Upper lobe of left lung (tissue), 6 donors: Measurements from ENCODE around the gene OR5D16. TPM values are rescaled to one million over a fixed set of nuclear protein-coding genes. Genes with fewer than 3 reads are reported as not detected.
"Not testable (repeated sequence)": the region's sequence is repeated elsewhere in the genome, so short reads cannot be mapped to it uniquely, and the experiment has no call there.

ENCODE experiments used
- ATAC-seq, 2 donors: fragments of 200-7000 bp; cut with Tn5 transposase; one replicate each; pipeline ENCODE4 v1.9.1; 2022; ENCODE audit warnings: mild to moderate bottlenecking in 2 of 2, moderate library complexity in 2 of 2; ENCODE audit not compliant: low FRiP score in 2 of 2
- DNase-seq, 2 donors: peaks; one replicate each; pipeline ENCODE4 v3.0.0-alpha.2; 2019 to 2020
- H3K27ac ChIP-seq, 4 donors: fragments of 200-600 bp; sonication (generic); one replicate each; pipeline ENCODE4 v1.5.1; 2016 to 2019
- H3K27me3 ChIP-seq, 4 donors: fragments of 200-600 bp; sonication (generic); one replicate each; pipeline ENCODE4 v1.5.1; 2017 to 2019
- H3K36me3 ChIP-seq, 4 donors: fragments of 200-600 bp; sonication (generic); one replicate each; pipeline ENCODE4 v1.5.1; 2016 to 2019
- H3K4me1 ChIP-seq, 4 donors: fragments of 200-600 bp; sonication (generic); one replicate each; pipeline ENCODE4 v1.5.1; 2018 to 2019
- H3K4me3 ChIP-seq, 4 donors: fragments of 200-600 bp; sonication (generic); one replicate each; pipeline ENCODE4 v1.5.1; 2017 to 2019; ENCODE audit warnings: mild to moderate bottlenecking in 2 of 4, moderate library complexity in 1 of 4
- H3K9me3 ChIP-seq, 4 donors: fragments of 200-600 bp; sonication (generic); one replicate each; pipeline ENCODE4 v1.5.1; 2018 to 2019
- CTCF ChIP-seq, 6 experiments: fragments of 450-650 bp in 4 of 6; fragments of 200-600 bp in 2 of 6; sonication (generic) in 2 of 6; IDR thresholded peaks; one replicate each; pipeline ENCODE4 v1.5.1; 2016 to 2019; ENCODE audit warnings: antibody characterized with exemption in 6 of 6
- EP300 ChIP-seq, 4 donors: sonication (generic); formaldehyde crosslinking; IDR thresholded peaks; one replicate each; pipeline ENCODE4 v1.5.1; 2017; ENCODE audit warnings: antibody characterized with exemption in 4 of 4, control low read depth in 2 of 4
- POLR2A ChIP-seq, 4 donors: fragments of 450-650 bp; IDR thresholded peaks; one replicate each; pipeline ENCODE4 v1.5.1; 2016 to 2017; ENCODE audit warnings: antibody characterized with exemption in 4 of 4, mild to moderate bottlenecking in 2 of 4
- POLR2AphosphoS5 ChIP-seq, 2 donors: sonication (generic); formaldehyde crosslinking; IDR thresholded peaks; one replicate each; pipeline ENCODE4 v1.5.1; 2017; ENCODE audit warnings: antibody characterized with exemption in 2 of 2
- WGBS, 2 donors: methylation state at CpG; one replicate each; pipeline ENCODE4 v1.1.5; 2017 to 2018; 5-methylcytosine and 5-hydroxymethylcytosine counted together
- small RNA-seq, 4 donors: library from RNA; depleted of rRNA; stranded (forward); fragments of <200 nt; gene quantifications; one replicate each; pipeline ENCODE3, GENCODE V24; 2016
- total RNA-seq, 6 donors: library from RNA; depleted of rRNA in 4 of 6; stranded (reverse); fragments of >200 nt in 4 of 6; gene quantifications; one replicate each; pipeline versions ENCODE4 v1.1.0 to v1.2.1, GENCODE V29; 2016 to 2021
- donor health status: DM: no; HTN: no; CAD: no; lungs with moderate emphysema.
- donor health status: DM: no; HTN: yes; CAD: no; lungs with severe emphysema.

The OR5D16 gene
- total RNA-seq, 6 donors from 2014 or later: not detected

DNA sequence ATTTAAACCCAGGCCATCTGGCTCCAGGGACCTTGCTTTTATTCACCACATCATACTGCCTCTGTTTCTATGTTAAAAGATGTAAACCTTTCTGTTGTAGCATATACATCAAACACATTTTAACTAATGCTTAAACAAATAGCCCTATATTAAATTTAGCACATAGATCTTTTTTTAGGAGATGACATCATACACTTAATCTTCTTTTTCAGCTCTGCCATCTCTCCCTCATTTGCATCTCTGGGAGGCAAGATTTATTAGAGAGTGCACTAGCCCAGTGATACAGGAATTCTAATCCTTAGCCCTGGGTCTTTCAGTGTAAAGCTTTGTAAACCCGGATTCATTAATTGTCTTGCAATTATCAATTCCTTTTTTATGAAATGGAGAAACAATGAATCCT is 13.6 kb downstream of the OR5D16 start:
- 93 to 97% methylated on average over 1 of the region's 1 CpG for WGBS, 2 donors
- TF ChIP-seq POLR2A (IDR thresholded peaks at IDR 0.05) (no peak), POLR2AphosphoS5 (IDR thresholded peaks at IDR 0.05) (no peak), CTCF (IDR thresholded peaks at IDR 0.05) (no peak), EP300 (IDR thresholded peaks at IDR 0.05) (no peak)

GRCh38 chr11:55854704-55855103 is 16.2 kb downstream of the OR5D16 start:
- Histone ChIP-seq H3K27ac (no peak overlapping the region), H3K4me3 (no peak overlapping the region), H3K36me3 (no peaks in the 10 kb centered on the region), H3K27me3 (no peaks in the 10 kb centered on the region), H3K4me1 (no peaks in the 10 kb centered on the region), H3K9me3 (no peaks in the 10 kb centered on the region)
- TF ChIP-seq EP300 (IDR thresholded peaks at IDR 0.05) (no peak), POLR2AphosphoS5 (IDR thresholded peaks at IDR 0.05) (no peak), POLR2A (IDR thresholded peaks at IDR 0.05) (no peak), CTCF (IDR thresholded peaks at IDR 0.05) (no peak)
- ATAC-seq (no peak), DNase-seq (no peak)
- whole genome bisulfite sequencing, 2 donors: 4 to 11% methylated on average over 1 of the region's 1 CpG

More for the DNA sequence above, 13.6 kb downstream of the OR5D16 start:
- DNase-seq (no peak), ATAC-seq (no peak)
- Histone ChIP-seq H3K9me3 (no peaks in the 10 kb centered on the region), H3K36me3 (no peaks in the 10 kb centered on the region), H3K27ac (no peak overlapping the region), H3K4me1 (no peaks in the 10 kb centered on the region), H3K4me3 (no peak overlapping the region), H3K27me3 (no peaks in the 10 kb centered on the region)

DNA sequence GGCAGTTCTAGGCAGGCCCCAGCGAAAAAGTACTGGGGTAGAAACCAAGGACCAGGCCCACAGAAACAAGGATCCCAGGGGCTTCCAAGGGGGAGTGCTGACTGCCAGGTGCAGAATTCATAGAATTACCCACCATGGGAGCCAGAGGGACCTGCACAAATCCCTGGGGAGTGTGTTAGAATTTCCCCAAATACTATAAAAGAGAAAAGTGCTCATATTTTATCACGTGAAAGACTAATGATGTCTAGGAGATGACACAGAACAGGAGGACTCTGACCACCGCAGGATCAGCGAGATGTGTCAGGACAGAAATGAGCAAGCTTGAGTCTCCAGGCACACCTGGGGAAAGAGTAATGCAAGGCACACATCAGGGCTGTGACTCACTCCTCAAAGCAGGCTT is 28.8 kb downstream of the OR5D16 start:
- H3K4me1 ChIP-seq, H3K4me3 ChIP-seq, H3K36me3 ChIP-seq, ATAC-seq, DNase-seq, H3K27ac ChIP-seq, H3K27me3 ChIP-seq, H3K9me3 ChIP-seq: not testable (repeated sequence)
- 86 to 92% methylated on average over 3 to 4 of the region's 4 CpGs for WGBS, 2 donors

DNA sequence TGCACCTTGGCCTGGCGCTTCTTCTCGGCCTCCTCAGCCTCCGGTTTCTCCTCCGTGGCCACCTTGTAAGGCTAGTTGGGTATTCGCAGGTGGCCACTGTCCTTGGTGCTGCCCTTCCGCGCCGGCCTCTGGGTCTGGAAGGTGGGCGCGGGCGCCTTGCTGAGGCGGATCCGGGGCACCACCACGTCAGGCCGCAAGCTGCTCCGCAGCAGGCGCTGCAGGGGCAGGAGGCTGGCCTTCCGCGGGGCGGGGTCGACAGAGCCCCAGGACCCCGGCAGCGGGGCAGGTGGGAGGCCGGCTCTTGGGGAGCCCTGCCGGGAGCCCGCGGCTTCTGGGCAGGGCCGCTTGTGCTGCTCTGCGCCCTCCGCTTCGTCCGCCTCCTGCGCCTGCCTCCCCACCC is 34.2 kb downstream of the OR5D16 start:
- DNase-seq: peak in 1 of 2 donors; percentile 72
- WGBS, 2 donors: 22 to 72% methylated on average over 6 to 24 of the region's 33 CpGs
- ATAC-seq, H3K36me3 ChIP-seq, H3K27ac ChIP-seq, H3K27me3 ChIP-seq, H3K4me3 ChIP-seq, H3K9me3 ChIP-seq, H3K4me1 ChIP-seq: not testable (repeated sequence)

DNA sequence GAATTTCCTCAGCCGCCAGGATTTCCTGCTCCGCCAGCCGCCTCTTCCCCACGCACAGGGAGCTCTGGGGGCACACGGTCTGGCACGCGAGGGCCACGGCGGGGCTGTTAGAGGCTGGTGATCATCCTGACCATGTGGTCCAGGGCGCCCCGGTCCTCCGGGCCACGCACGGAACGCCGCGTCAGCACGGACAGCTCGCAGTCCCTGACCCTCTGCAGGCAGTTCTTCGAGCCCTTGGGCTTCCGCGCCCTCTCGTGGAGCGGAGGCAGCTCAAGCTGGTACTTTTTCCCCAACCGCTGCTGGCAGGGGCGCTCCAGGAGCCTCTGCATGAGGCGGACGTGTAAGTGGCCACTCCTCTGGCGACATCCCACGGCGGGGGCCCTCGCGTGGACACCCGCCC is 34.6 kb downstream of the OR5D16 start:
- not testable (repeated sequence) for ATAC-seq, H3K36me3 ChIP-seq, H3K27me3 ChIP-seq, H3K4me1 ChIP-seq, H3K4me3 ChIP-seq, H3K9me3 ChIP-seq, H3K27ac ChIP-seq
- WGBS, 2 donors: 37 to 80% methylated on average over 4 to 24 of the region's 34 CpGs
- peak in 1 of 2 donors; percentile 64 for DNase-seq

DNA sequence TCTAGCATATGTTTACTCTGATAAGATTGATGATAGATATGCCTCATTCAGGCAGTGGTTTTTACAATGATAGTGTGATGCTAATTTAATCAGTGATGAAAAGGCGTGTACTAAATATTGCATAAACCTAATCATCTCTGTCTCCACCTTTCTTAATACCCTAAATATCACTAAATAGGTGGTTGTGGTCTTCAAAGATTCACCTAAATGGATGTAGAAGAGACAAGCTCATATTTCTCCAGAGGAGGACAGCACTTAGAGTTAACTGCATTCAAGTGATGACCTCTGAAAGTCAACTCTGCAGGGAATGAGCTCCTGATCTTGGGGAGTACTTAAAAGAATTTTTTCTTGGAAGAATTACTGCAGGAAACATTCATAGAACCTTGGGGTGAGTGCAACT is 44.4 kb downstream of the OR5D16 start, which contains the start of gene TRIM51:
Gene TRIM51, plus strand, starts transcription at position 301 of the 400 bp plus-strand sequence. CDS start 2,132 bp downstream, outside the sequence.
- not testable (repeated sequence) for H3K36me3 ChIP-seq, H3K9me3 ChIP-seq, H3K27me3 ChIP-seq, ATAC-seq, H3K4me1 ChIP-seq, H3K4me3 ChIP-seq, H3K27ac ChIP-seq, DNase-seq
- 78 to 80% methylated on average over 1 of the region's 1 CpG for WGBS, 2 donors

GRCh38 chr11:55884995-55885394 is 46.4 kb downstream of the OR5D16 start:
- not testable (repeated sequence) for DNase-seq, H3K4me3 ChIP-seq, H3K36me3 ChIP-seq, H3K9me3 ChIP-seq, H3K4me1 ChIP-seq, H3K27me3 ChIP-seq, H3K27ac ChIP-seq, ATAC-seq
- 83 to 94% methylated on average over 4 of the region's 4 CpGs for WGBS, 2 donors

DNA sequence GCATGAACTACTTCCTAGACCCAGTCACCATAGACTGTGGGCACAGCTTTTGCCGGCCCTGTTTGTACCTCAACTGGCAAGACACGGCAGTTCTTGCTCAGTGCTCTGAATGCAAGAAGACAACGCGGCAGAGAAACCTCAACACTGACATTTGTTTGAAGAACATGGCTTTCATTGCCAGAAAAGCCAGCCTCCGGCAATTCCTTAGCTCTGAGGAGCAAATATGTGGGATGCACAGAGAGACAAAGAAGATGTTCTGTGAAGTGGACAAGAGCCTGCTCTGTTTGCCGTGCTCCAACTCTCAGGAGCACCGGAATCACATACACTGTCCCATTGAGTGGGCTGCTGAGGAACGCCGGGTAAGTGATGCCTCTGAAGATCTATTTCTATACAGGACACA is 46.9 kb downstream of the OR5D16 start:
- not testable (repeated sequence) for DNase-seq, ATAC-seq
- WGBS, 2 donors: 84 to 87% methylated on average over 9 of the region's 9 CpGs

More for the DNA sequence above, 46.9 kb downstream of the OR5D16 start:
- H3K27me3 ChIP-seq, H3K9me3 ChIP-seq, H3K4me1 ChIP-seq, H3K36me3 ChIP-seq, H3K27ac ChIP-seq, H3K4me3 ChIP-seq: not testable (repeated sequence)

Small RNA genes within 50 kb of the gene (small RNA-seq; reads per million reads assigned to genes)
- gene AC036111.3: 0 reads per million in 4 donors

Other genes starting within 250 kb of the OR5D16 start
- not detected for gene OR4C11, start 231.1 kb upstream of the OR5D16 start, total RNA-seq
- gene OR4P4, start 203.6 kb upstream of the OR5D16 start, total RNA-seq: not detected
- not detected for gene OR4S2, start 190.4 kb upstream of the OR5D16 start, total RNA-seq
- not detected for gene OR4C6, start 176.6 kb upstream of the OR5D16 start, total RNA-seq
- gene OR5D13, start 65.3 kb upstream of the OR5D16 start, total RNA-seq: not detected
- not detected for gene OR5D14, start 43.2 kb upstream of the OR5D16 start, total RNA-seq
- not detected for gene OR5L1, start 27.4 kb upstream of the OR5D16 start, total RNA-seq
- not detected for gene OR5D18, start 19.1 kb upstream of the OR5D16 start, total RNA-seq
- gene OR5L2, start 11.5 kb upstream of the OR5D16 start, total RNA-seq: not detected
- not detected for gene TRIM51, start 44.5 kb downstream of the OR5D16 start, total RNA-seq
- gene OR5W2, start 75.8 kb downstream of the OR5D16 start, total RNA-seq: not detected
- not detected for gene OR5I1, start 97.6 kb downstream of the OR5D16 start, total RNA-seq
- gene OR10AG1, start 131.2 kb downstream of the OR5D16 start, total RNA-seq: not detected
- gene OR5F1, start 155.9 kb downstream of the OR5D16 start, total RNA-seq: not detected
- not detected for gene OR5AS1, start 188.9 kb downstream of the OR5D16 start, total RNA-seq